Mesendoderm (in vitro differentiated cells): ENCODE data around the gene OXGR1.
"Not testable (repeated sequence)": the region's sequence is repeated elsewhere in the genome, so short reads cannot be mapped to it uniquely, and the experiment has no call there.

ENCODE experiments used
- DNase-seq: peaks from one replicate; pipeline ENCODE4 v3.0.0; 2013
- H2AK5ac ChIP-seq: 2 replicates; pipeline ENCODE4 v1.6.1; 2013; ENCODE audit warnings: low read length, inconsistent platforms
- H2BK120ac ChIP-seq: 2 replicates; pipeline ENCODE4 v1.6.1; 2013; ENCODE audit warnings: low read depth, mild to moderate bottlenecking, low read length, moderate library complexity, mixed read lengths
- H2BK15ac ChIP-seq: replicated peaks from 2 replicates; pipeline ENCODE4 v1.6.1; 2013; ENCODE audit warnings: low read depth, mild to moderate bottlenecking, moderate library complexity
- H2BK5ac ChIP-seq: 2 replicates; pipeline ENCODE4 v1.6.1; 2013; ENCODE audit warnings: low read length, inconsistent platforms
- H3K18ac ChIP-seq: 2 replicates; pipeline ENCODE4 v1.6.1; 2013; ENCODE audit warnings: mild to moderate bottlenecking, low read length, mixed read lengths
- H3K23ac ChIP-seq: one replicate; pipeline ENCODE4 v1.6.1; 2013; ENCODE audit warnings: low read length
- H3K27ac ChIP-seq: 2 replicates; pipeline ENCODE4 v1.5.1; 2013; ENCODE audit warnings: low read depth, mild to moderate bottlenecking, inconsistent platforms, low read length, moderate library complexity
- H3K27me3 ChIP-seq: 2 replicates; pipeline ENCODE4 v1.6.1; 2013; ENCODE audit warnings: low read length, control low read depth, mild to moderate bottlenecking, inconsistent platforms; ENCODE audit not compliant: insufficient read depth, poor library complexity
- H3K36me3 ChIP-seq: 2 replicates; pipeline ENCODE4 v1.6.1; 2013; ENCODE audit warnings: low read length, inconsistent platforms; ENCODE audit not compliant: control insufficient read depth, insufficient read depth
- H3K4ac ChIP-seq: one replicate; pipeline ENCODE4 v1.6.1; 2013; ENCODE audit warnings: low read depth, mild to moderate bottlenecking, low read length, moderate library complexity
- H3K4me1 ChIP-seq: 2 replicates; pipeline ENCODE4 v1.6.1; 2013; ENCODE audit warnings: low read depth, low read length, inconsistent platforms; ENCODE audit not compliant: control insufficient read depth
- H3K4me2 ChIP-seq: 2 replicates; pipeline ENCODE4 v1.6.1; 2013; ENCODE audit warnings: low read length
- H3K4me3 ChIP-seq: 2 replicates; pipeline ENCODE4 v1.5.1; 2013; ENCODE audit warnings: mild to moderate bottlenecking, low read length
- H3K56ac ChIP-seq: one replicate; pipeline ENCODE4 v1.6.1; 2013; ENCODE audit warnings: low read length
- H3K79me1 ChIP-seq: 2 replicates; pipeline ENCODE4 v1.6.1; 2013; ENCODE audit warnings: low read length, inconsistent platforms
- H3K79me2 ChIP-seq: 2 replicates; pipeline ENCODE4 v1.6.1; 2013; ENCODE audit warnings: mild to moderate bottlenecking, low read length; ENCODE audit not compliant: control insufficient read depth, insufficient read depth
- H3K9ac ChIP-seq: 2 replicates; pipeline ENCODE4 v1.6.1; 2013; ENCODE audit warnings: low read length, inconsistent platforms
- H4K5ac ChIP-seq: one replicate; pipeline ENCODE4 v1.6.1; 2013; ENCODE audit warnings: low read length
- H4K8ac ChIP-seq: one replicate; pipeline ENCODE4 v1.6.1; 2013; ENCODE audit warnings: low read depth, mild to moderate bottlenecking, control low read depth, low read length, moderate library complexity
- WGBS: extraction: QIAGEN DNeasy Blood & Tissue Kit; methylation state at CpG from one replicate; pipeline ENCODE4 v1.1.7; 2013; ENCODE audit warnings: low lambda C conversion rate, missing lambda C conversion rate; ENCODE audit not compliant: insufficient coverage; ENCODE audit errors: extremely low coverage; 5-methylcytosine and 5-hydroxymethylcytosine counted together

The OXGR1 gene

DNA sequence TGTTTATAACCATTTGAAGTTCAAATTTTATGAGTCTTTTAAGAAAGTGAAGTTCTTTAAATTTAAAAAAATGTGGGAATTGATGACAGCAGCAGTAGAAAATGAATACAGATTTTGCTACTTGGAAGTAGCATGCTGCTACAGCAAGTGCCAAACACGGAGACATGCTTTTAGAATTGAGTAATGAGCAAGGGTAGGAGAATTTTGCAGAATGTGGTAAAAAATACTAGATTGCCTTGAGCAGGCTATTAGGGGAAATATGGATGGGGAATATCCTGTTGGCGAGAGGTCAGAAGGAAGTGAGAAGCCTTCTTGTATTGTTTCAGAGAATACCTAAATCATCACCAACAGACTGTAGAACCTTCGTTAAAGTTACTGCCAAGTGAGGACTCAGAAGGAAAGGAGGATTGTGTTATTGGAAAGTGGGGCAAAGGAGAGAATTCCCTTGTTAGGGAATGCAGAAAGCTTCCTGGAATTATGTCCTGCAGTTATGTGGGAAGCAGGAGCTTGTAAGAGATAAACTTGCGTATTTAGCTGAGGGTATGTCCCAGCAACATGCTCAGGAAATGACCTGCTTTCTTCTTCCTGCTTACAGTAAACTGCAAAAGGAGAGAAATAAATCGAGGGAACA lies 32.4 kb upstream of the OXGR1 start:
- H2BK15ac ChIP-seq: no peak overlapping the region
- no peak overlapping the region for H3K18ac ChIP-seq
- no peak overlapping the region for H4K5ac ChIP-seq
- H3K4me2 ChIP-seq: no peak overlapping the region
- no peak overlapping the region for H2AK5ac ChIP-seq
- no CpG with 5 or more reads among the region's 5 CpGs for WGBS
- no peak overlapping the region for H2BK5ac ChIP-seq
- DNase-seq: no peak
- no peak overlapping the region for H3K9ac ChIP-seq
- H3K4ac ChIP-seq: peak overlapping the region; percentile 9
- no peak overlapping the region for H3K23ac ChIP-seq
- no peaks in the 10 kb centered on the region for H3K27me3 ChIP-seq
- H3K79me2 ChIP-seq: no peaks in the 10 kb centered on the region
- H4K8ac ChIP-seq: no peak overlapping the region
- no peak overlapping the region for H3K56ac ChIP-seq
- peak overlapping the region; percentile 4 for H3K27ac ChIP-seq
- no peak overlapping the region for H2BK120ac ChIP-seq
- no peak overlapping the region for H3K4me3 ChIP-seq
- H3K79me1 ChIP-seq: no peaks in the 10 kb centered on the region
- H3K4me1 ChIP-seq: no peaks in the 10 kb centered on the region
- H3K36me3 ChIP-seq: no peaks in the 10 kb centered on the region

- H3K27me3 ChIP-seq, DNase-seq, H3K23ac ChIP-seq, H4K8ac ChIP-seq, H3K9ac ChIP-seq, H3K4ac ChIP-seq, H3K18ac ChIP-seq, H3K79me2 ChIP-seq, H3K4me1 ChIP-seq, H2BK15ac ChIP-seq, H3K27ac ChIP-seq, H4K5ac ChIP-seq, H2AK5ac ChIP-seq, H3K56ac ChIP-seq, H3K36me3 ChIP-seq, H3K4me3 ChIP-seq, H2BK120ac ChIP-seq, H3K4me2 ChIP-seq, H3K79me1 ChIP-seq, H2BK5ac ChIP-seq: not testable (repeated sequence)
- no CpG with 5 or more reads among the region's 1 CpG for WGBS
These were observed 29.5 kb upstream of the OXGR1 start for GRCh38 chr13:97023812-97024211.

GRCh38 chr13:97023117-97023516 lies 28.8 kb upstream of the OXGR1 start:
- H3K27me3 ChIP-seq: no peaks in the 10 kb centered on the region
- no peak overlapping the region for H3K18ac ChIP-seq
- H3K27ac ChIP-seq: no peak overlapping the region
- H4K5ac ChIP-seq: no peak overlapping the region
- no peak overlapping the region for H2BK5ac ChIP-seq
- H2BK15ac ChIP-seq: no peak overlapping the region
- no peak overlapping the region for H3K56ac ChIP-seq
- H2BK120ac ChIP-seq: no peak overlapping the region
- WGBS: no CpG with 5 or more reads among the region's 1 CpG
- H3K79me2 ChIP-seq: no peaks in the 10 kb centered on the region
- H4K8ac ChIP-seq: no peak overlapping the region
- peak overlapping the region; percentile 37 for H3K4ac ChIP-seq
- no peak overlapping the region for H3K9ac ChIP-seq
- DNase-seq: no peak
- no peak overlapping the region for H3K4me2 ChIP-seq
- H2AK5ac ChIP-seq: no peak overlapping the region
- no peak overlapping the region for H3K23ac ChIP-seq
- no peaks in the 10 kb centered on the region for H3K36me3 ChIP-seq
- peaks cover 10% of the 10 kb centered on the region for H3K4me1 ChIP-seq
- no peak overlapping the region for H3K4me3 ChIP-seq
- no peaks in the 10 kb centered on the region for H3K79me1 ChIP-seq

GRCh38 chr13:97021241-97021640 lies 27.0 kb upstream of the OXGR1 start:
- H3K4ac ChIP-seq: no peak overlapping the region
- H2BK120ac ChIP-seq: no peak overlapping the region
- no peak overlapping the region for H3K56ac ChIP-seq
- no peak overlapping the region for H3K23ac ChIP-seq
- H3K4me3 ChIP-seq: no peak overlapping the region
- H3K27ac ChIP-seq: peak overlapping the region; percentile 10
- no peak overlapping the region for H3K18ac ChIP-seq
- no CpG with 5 or more reads among the region's 4 CpGs for WGBS
- peak overlapping the region; percentile 5 for H2BK5ac ChIP-seq
- H3K36me3 ChIP-seq: no peaks in the 10 kb centered on the region
- H4K5ac ChIP-seq: no peak overlapping the region
- no peaks in the 10 kb centered on the region for H3K79me1 ChIP-seq
- H3K4me1 ChIP-seq: peaks cover 10% of the 10 kb centered on the region
- DNase-seq: no peak
- H3K9ac ChIP-seq: no peak overlapping the region
- no peak overlapping the region for H4K8ac ChIP-seq
- H3K4me2 ChIP-seq: no peak overlapping the region
- no peak overlapping the region for H2AK5ac ChIP-seq
- no peaks in the 10 kb centered on the region for H3K79me2 ChIP-seq
- H3K27me3 ChIP-seq: no peaks in the 10 kb centered on the region
- H2BK15ac ChIP-seq: no peak overlapping the region

GRCh38 chr13:97020689-97021240 lies 26.5 kb upstream of the OXGR1 start:
- peak overlapping the region; percentile 91 for H3K4ac ChIP-seq
- no peaks in the 10 kb centered on the region for H3K79me1 ChIP-seq
- peak overlapping the region; percentile 5 for H2BK5ac ChIP-seq
- H3K23ac ChIP-seq: no peak overlapping the region
- H2AK5ac ChIP-seq: no peak overlapping the region
- H4K5ac ChIP-seq: no peak overlapping the region
- no peak overlapping the region for H3K4me2 ChIP-seq
- no peak overlapping the region for H4K8ac ChIP-seq
- peak; percentile 79 for DNase-seq
- peaks cover 10% of the 10 kb centered on the region for H3K4me1 ChIP-seq
- no CpG with 5 or more reads among the region's 3 CpGs for WGBS
- no peak overlapping the region for H3K4me3 ChIP-seq
- H3K9ac ChIP-seq: no peak overlapping the region
- no peak overlapping the region for H3K56ac ChIP-seq
- peak overlapping the region; percentile 10 for H3K27ac ChIP-seq
- H2BK15ac ChIP-seq: no peak overlapping the region
- peak overlapping the region; percentile 68 for H3K18ac ChIP-seq
- H3K79me2 ChIP-seq: no peaks in the 10 kb centered on the region
- H3K27me3 ChIP-seq: no peaks in the 10 kb centered on the region
- no peaks in the 10 kb centered on the region for H3K36me3 ChIP-seq
- H2BK120ac ChIP-seq: no peak overlapping the region

- Histone ChIP-seq H2BK120ac (peak overlapping the region; percentile 82), H3K4ac (peak overlapping the region; percentile 91), H3K23ac (no peak overlapping the region), H3K79me1 (no peaks in the 10 kb centered on the region), H3K9ac (no peak overlapping the region), H3K27ac (no peak overlapping the region), H3K4me3 (no peak overlapping the region), H4K8ac (no peak overlapping the region), H2AK5ac (no peak overlapping the region), H2BK5ac (no peak overlapping the region), H3K4me2 (no peak overlapping the region), H2BK15ac (no peak overlapping the region), H3K79me2 (no peaks in the 10 kb centered on the region), H3K36me3 (no peaks in the 10 kb centered on the region), H3K27me3 (no peaks in the 10 kb centered on the region), H3K4me1 (peaks cover 10% of the 10 kb centered on the region), H3K18ac (peak overlapping the region; percentile 68), H3K56ac (no peak overlapping the region), H4K5ac (no peak overlapping the region)
- no peak for DNase-seq
- no CpG with 5 or more reads among the region's 2 CpGs for WGBS
These were observed 25.9 kb upstream of the OXGR1 start for GRCh38 chr13:97020194-97020593.
